OCI-LY3 (cell line): ENCODE data around the gene CELF2.

Experiments
- EZH2phosphoT487 ChIP-seq: fragments of 200-600 bp; shearing (Covaris generic); IDR thresholded peaks from 2 replicates; pipeline ENCODE4 v1.6.1; 2018; ENCODE audit warnings: antibody characterized with exemption, mixed run types, low read depth
- TF ChIP-seq, protein P1 (sequence below): fragments of 200-600, 300-600 bp; sonication (generic); IDR thresholded peaks from 2 replicates; pipeline ENCODE4 v1.5.1; 2014; ENCODE audit warnings: antibody characterized with exemption, low read length, low read depth

DNA sequence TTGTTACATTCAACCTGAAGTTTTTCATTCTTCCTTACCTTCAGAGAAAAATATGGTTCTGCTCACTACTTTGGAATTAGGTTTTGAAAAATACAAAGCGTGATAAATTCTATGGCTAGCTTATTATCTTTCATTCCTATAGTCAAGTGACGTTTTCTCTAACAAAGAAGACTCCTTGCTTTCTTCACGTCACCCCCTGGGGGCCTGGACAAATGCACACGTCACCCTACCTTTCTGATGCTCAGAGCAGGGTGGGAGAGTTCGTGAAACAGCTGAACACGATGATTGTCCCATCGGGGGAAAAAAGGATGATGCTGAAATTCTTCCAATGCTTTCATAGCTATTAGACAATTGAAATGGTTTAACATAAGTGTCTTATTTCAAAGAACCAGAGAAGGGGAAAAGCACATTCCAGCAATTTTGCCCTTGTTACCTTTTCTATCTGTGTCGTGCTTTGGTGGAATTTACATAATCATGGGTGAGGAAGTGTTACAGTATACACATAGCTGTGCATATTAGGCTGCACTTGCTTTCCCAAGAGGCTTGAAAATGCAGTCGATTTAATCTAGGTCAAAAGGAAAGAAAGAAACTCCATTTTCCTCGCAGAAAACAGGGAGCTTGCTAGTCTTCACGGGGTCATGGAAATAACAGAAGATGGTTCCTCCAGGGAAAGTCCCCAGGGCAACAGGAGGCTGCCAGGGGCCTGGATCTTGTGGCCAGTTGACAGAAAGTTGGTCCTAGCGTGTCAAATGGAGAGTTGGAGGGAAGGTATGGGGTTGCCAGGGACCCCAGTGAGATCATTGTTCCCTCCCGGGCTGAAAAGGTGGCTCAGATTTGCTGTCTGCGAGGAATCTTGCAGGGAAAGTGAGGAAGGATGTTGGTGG lies 189.2 kb downstream of the CELF2 start:
- TF ChIP-seq, protein P1, sequence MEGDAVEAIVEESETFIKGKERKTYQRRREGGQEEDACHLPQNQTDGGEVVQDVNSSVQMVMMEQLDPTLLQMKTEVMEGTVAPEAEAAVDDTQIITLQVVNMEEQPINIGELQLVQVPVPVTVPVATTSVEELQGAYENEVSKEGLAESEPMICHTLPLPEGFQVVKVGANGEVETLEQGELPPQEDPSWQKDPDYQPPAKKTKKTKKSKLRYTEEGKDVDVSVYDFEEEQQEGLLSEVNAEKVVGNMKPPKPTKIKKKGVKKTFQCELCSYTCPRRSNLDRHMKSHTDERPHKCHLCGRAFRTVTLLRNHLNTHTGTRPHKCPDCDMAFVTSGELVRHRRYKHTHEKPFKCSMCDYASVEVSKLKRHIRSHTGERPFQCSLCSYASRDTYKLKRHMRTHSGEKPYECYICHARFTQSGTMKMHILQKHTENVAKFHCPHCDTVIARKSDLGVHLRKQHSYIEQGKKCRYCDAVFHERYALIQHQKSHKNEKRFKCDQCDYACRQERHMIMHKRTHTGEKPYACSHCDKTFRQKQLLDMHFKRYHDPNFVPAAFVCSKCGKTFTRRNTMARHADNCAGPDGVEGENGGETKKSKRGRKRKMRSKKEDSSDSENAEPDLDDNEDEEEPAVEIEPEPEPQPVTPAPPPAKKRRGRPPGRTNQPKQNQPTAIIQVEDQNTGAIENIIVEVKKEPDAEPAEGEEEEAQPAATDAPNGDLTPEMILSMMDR: no peak
- no peak for TF ChIP-seq EZH2phosphoT487
